Tibial nerve (tissue), 4 donors: ENCODE data around the gene IER2. TPM values are rescaled to one million over a fixed set of nuclear protein-coding genes. Genes with fewer than 3 reads are reported as not detected.

Experiments
- DNase-seq, 2 donors: peaks; one replicate each; pipeline ENCODE4 v3.0.0-alpha.2; 2019; ENCODE audit warnings: low spot score in 2 of 2
- H3K27ac ChIP-seq, 4 donors: fragments of 200-600 bp; sonication (generic) in 3 of 4; one replicate each; pipeline ENCODE4 v1.5.1; 2017 to 2019; ENCODE audit warnings: mild to moderate bottlenecking in 1 of 4
- H3K27me3 ChIP-seq, 2 donors: fragments of 200-600 bp; sonication (generic) in 1 of 2; one replicate each; pipeline versions ENCODE4 v1.5.1 to v1.6.0; 2017 to 2019
- H3K36me3 ChIP-seq, 3 donors: fragments of 200-600 bp; sonication (generic); one replicate each; pipeline ENCODE4 v1.5.1; 2018 to 2019
- H3K4me1 ChIP-seq, 4 donors: fragments of 200-600 bp; sonication (generic) in 3 of 4; one replicate each; pipeline ENCODE4 v1.5.1; 2017 to 2019
- H3K4me3 ChIP-seq, 4 donors: fragments of 200-600 bp; sonication (generic) in 3 of 4; one replicate each; pipeline ENCODE4 v1.5.1; 2017 to 2019; ENCODE audit warnings: mild to moderate bottlenecking in 1 of 4, moderate library complexity in 1 of 4
- H3K9me3 ChIP-seq, 4 donors: fragments of 200-600 bp; sonication (generic) in 3 of 4; one replicate each; pipeline ENCODE4 v1.5.1; 2017 to 2019
- EP300 ChIP-seq, 2 donors: sonication (generic); formaldehyde crosslinking; IDR thresholded peaks; one replicate each; pipeline ENCODE4 v1.6.1; 2017; ENCODE audit warnings: antibody characterized with exemption in 2 of 2, mild to moderate bottlenecking in 1 of 2
- POLR2A ChIP-seq, 2 donors: fragments of 450-650 bp; IDR thresholded peaks; one replicate each; pipeline ENCODE4 v1.6.1; 2017; ENCODE audit warnings: antibody characterized with exemption in 2 of 2, mild to moderate bottlenecking in 2 of 2, moderate library complexity in 2 of 2
- WGBS, 2 donors: methylation state at CpG; one replicate each; pipeline ENCODE4 v1.1.5; 2018; 5-methylcytosine and 5-hydroxymethylcytosine counted together
- total RNA-seq, 4 donors: library from RNA; depleted of rRNA; stranded (reverse); fragments of >200 nt; gene quantifications; one replicate each; pipeline ENCODE4 v1.1.0, GENCODE V29; 2016
- TF ChIP-seq, protein P1 (sequence below), 5 experiments: fragments of 200-600 bp in 3 of 5; fragments of 450-650 bp in 2 of 5; sonication (generic) in 3 of 5; IDR thresholded peaks; one replicate each; pipeline ENCODE4 v1.5.1; 2016 to 2019; ENCODE audit warnings: antibody characterized with exemption in 5 of 5, mild to moderate bottlenecking in 3 of 5, moderate library complexity in 2 of 5

IER2 gene
- total RNA-seq, 4 donors from 2014 or later, result 37.3 to 77.4 (median 58.3) TPM

DNA sequence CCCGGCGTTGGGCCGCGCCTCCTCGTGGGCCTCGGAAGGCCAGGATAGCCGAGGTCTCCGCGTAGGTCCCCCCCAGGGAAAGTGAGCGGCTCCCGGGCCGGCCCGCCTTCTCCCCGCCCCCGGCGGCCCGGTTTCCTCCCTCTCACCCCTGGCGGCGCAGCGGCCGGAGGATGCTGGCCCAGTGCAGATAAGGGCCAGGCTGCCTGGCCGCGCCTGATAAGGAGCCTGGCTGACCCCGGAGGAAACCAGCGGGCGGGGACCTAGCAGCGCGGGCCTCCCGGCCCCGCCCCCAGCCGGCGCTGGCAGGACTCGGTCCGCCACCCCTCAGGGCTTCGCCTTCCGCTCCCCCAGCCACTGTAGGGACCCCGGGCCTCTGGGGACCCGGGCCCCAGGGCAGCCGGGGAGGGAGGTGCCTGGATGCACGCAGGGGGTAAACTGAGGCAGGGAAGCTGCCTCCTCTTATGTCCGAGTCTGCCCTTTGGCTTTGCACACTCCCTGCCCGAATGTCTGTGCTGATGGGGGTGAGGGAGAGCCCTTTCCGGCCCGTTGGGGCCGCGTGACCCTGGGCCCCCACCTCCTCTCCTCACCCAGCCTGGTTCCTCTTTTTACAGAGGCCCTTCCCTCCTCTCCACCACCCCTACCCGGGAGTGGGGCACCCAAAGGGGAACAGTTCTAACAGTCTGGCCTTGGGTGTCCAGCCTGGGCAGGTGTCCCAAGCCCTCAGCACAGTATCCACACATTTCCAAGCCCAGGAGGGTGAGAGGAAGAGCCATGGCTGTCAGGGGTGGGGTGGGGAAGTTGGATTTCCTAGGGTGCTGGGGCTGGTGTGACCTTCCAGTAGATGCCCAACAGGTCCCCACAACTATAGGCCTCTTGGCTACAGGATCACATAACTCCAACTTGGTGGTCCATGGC is 47.3 kb upstream of the IER2 start, which contains the start of gene LYL1:
LYL1 (minus strand) TSS at position 193 of the 915 bp plus-strand sequence. CDS start 1,687 bp downstream, outside the sequence.
- H3K4me1 ChIP-seq, result peaks cover 0 to 62% (median 30%) of the 10 kb centered on the region in 4 donors
- TF ChIP-seq, protein P1, sequence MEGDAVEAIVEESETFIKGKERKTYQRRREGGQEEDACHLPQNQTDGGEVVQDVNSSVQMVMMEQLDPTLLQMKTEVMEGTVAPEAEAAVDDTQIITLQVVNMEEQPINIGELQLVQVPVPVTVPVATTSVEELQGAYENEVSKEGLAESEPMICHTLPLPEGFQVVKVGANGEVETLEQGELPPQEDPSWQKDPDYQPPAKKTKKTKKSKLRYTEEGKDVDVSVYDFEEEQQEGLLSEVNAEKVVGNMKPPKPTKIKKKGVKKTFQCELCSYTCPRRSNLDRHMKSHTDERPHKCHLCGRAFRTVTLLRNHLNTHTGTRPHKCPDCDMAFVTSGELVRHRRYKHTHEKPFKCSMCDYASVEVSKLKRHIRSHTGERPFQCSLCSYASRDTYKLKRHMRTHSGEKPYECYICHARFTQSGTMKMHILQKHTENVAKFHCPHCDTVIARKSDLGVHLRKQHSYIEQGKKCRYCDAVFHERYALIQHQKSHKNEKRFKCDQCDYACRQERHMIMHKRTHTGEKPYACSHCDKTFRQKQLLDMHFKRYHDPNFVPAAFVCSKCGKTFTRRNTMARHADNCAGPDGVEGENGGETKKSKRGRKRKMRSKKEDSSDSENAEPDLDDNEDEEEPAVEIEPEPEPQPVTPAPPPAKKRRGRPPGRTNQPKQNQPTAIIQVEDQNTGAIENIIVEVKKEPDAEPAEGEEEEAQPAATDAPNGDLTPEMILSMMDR (IDR thresholded peaks at IDR 0.05), result no peak
- TF ChIP-seq EP300 (IDR thresholded peaks at IDR 0.05), result peak; percentile 51 to 83
- TF ChIP-seq POLR2A (IDR thresholded peaks at IDR 0.05), result peak in 1 of 2 donors; percentile 33
- H3K36me3 ChIP-seq, result peaks cover 0 to 27% (median 0%) of the 10 kb centered on the region in 3 donors
- H3K4me3 ChIP-seq, result peak within 1 kb of the TSS; percentile 27 to 61 (median 54)
- no peaks in the 10 kb centered on the region for H3K27me3 ChIP-seq
- peak within 1 kb of the TSS; percentile 41 to 93 (median 84) for H3K27ac ChIP-seq
- peak in 1 of 2 donors; percentile 43 for DNase-seq
- H3K9me3 ChIP-seq, result no peaks in the 10 kb centered on the region
- WGBS, 2 donors, result 0 to 3% methylated on average over 26 to 27 of the region's 47 CpGs

DNA sequence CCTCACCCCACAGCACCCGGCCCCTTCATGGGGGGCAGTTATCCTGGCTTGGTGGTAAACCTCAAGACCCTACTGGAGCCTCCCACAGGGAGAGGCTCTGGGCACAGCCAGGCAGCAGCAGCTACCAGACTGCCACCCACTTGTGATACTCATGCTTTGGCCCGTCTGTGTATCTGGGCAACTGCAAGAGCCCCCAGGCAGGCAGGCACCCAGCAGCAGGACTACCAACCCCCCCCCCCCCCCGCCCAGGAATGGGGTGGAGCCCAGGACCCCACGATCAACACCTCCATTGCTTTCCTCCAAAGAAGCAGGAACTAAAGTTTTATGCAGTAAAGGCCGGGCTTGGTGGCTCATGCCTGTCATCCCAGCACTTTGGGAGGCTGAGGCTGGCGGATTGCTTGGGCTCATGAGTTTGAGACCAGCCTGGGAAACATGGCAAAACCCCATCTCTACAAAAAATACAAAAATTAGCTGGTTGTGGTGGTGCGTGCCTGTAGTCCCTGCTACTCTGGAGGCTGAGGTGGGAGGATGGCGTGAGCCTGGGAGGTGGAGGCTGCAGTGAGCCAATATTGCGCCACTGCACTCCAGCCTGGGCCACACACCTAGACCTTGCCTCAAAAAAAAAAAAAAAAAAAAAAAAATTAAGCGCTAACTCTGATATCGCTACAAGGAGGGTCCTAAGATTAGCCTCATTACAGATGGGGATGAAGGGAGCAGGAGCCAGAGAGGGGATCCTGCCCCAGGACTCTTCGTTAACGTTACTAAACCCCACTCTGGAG is 46.4 kb upstream of the IER2 start:
- 65 to 73% methylated on average over 12 to 13 of the region's 13 CpGs for WGBS, 2 donors
- Histone ChIP-seq H3K36me3 (peaks cover 0 to 34% (median 0%) of the 10 kb centered on the region in 3 donors), H3K4me1 (peaks cover 0 to 53% (median 23%) of the 10 kb centered on the region in 4 donors), H3K27me3 (no peaks in the 10 kb centered on the region), H3K27ac (peak overlapping the region in 3 of 4 donors; percentile 81 to 93 (median 88)), H3K9me3 (no peaks in the 10 kb centered on the region), H3K4me3 (peak overlapping the region in 2 of 4 donors; percentile 34 to 35)
- no peak for DNase-seq
- TF ChIP-seq EP300 (IDR thresholded peaks at IDR 0.05) (no peak), POLR2A (IDR thresholded peaks at IDR 0.05) (no peak)
- TF ChIP-seq, protein P1 (IDR thresholded peaks at IDR 0.05), result no peak

DNA sequence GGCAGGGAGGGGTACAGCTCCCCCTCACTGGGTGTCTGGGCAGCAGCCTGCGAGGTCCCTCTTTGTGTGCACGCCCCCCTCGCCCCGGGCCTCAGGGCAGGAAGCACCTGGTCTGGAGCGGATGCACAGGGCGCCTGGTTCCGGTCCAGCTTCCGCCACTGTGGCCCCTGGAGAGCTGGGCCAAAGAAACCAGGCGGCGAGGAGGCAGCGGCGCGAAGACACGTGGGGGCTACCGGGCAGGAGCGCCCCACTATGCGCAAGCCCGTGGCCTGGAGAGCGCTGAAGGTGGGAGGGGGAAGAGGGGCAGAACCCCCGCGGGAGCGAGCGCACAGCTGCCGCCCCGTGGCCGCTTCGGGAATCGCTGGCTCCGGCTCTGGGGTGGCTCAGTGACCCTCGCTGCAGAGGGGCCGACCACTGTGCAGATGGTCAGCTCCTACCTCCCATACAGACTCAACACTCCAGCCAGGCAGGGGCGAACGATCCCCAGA is 45.8 kb upstream of the IER2 start:
- H3K4me3 ChIP-seq, result peak overlapping the region in 2 of 4 donors; percentile 34 to 35
- no peaks in the 10 kb centered on the region for H3K9me3 ChIP-seq
- H3K36me3 ChIP-seq, result peaks cover 0 to 40% (median 0%) of the 10 kb centered on the region in 3 donors
- peaks cover 0 to 49% (median 20%) of the 10 kb centered on the region in 4 donors for H3K4me1 ChIP-seq
- TF ChIP-seq EP300 (IDR thresholded peaks at IDR 0.05) (peak; percentile 19 to 86), POLR2A (IDR thresholded peaks at IDR 0.05) (no peak)
- TF ChIP-seq, protein P1 (IDR thresholded peaks at IDR 0.05), result peak; percentile 58 to 86 (median 76)
- no peak for DNase-seq
- H3K27ac ChIP-seq, result peak overlapping the region in 3 of 4 donors; percentile 46 to 93 (median 81)
- no peaks in the 10 kb centered on the region for H3K27me3 ChIP-seq
- 17 to 29% methylated on average over 12 to 31 of the region's 33 CpGs for WGBS, 2 donors

DNA sequence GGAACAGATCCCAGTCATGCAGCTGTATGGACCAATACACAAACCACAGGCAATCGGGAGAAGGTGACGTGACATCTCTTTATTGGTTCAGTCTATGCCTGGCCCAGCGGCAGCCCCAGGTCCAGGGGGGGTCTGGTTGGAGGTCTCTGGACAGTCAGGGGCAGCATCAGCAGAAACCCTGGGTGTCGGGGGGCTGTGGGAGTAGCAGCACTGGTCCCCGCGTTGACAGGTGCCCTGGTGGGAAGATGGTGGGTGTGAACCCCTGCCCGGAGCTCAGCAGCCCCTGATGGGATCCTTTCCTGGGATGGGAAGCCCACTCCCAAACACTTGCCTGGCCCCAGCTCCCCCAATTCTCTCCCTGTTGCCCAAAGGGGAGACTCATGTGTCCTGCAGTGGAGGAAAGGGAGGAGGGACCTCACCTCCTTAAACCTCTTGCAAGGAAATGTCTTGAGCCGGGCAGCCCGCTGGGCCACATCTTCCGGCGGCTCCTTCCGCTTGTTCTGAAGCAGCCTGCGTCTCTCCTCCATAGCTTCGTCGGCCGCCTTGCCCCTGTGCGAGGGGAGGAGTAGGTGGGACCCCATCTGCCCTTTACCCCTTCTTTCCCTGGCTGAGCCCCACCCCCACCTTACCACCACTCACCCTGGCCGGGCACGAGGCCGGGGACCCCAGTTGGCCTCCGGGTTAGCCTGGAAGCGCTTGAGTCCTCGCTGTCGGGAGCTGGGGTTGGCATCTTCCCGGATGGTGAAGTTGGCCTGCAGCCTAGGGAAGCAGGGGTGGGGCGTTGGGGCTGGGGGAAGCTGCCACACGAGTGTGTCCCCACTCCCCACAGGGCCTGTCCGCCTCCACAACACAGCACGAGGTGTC is 45.1 kb upstream of the IER2 start:
- DNase-seq, result no peak
- Histone ChIP-seq H3K9me3 (no peaks in the 10 kb centered on the region), H3K27me3 (no peaks in the 10 kb centered on the region), H3K36me3 (peaks cover 0 to 47% (median 0%) of the 10 kb centered on the region in 3 donors), H3K4me1 (peaks cover 0 to 47% (median 17%) of the 10 kb centered on the region in 4 donors), H3K4me3 (peak overlapping the region in 2 of 4 donors; percentile 34 to 35), H3K27ac (peak overlapping the region in 3 of 4 donors; percentile 46 to 93 (median 81))
- TF ChIP-seq, protein P1 (IDR thresholded peaks at IDR 0.05), result peak in 1 of 5 experiments; percentile 17
- no peak for TF ChIP-seq POLR2A (IDR thresholded peaks at IDR 0.05)
- WGBS, 2 donors, result 63 to 67% methylated on average over 29 of the region's 29 CpGs
